ENCODE results near the gene TTC34. TPM values are rescaled to one million over a fixed set of nuclear protein-coding genes. Genes with fewer than 3 reads are reported as not detected.
"Not testable (repeated sequence)": the region's sequence is repeated elsewhere in the genome, so short reads cannot be mapped to it uniquely, and the experiment has no call there.

TTC34 gene
- total RNA-seq, 1 experiment from 2014 or later, result 1.7 TPM

GRCh38 chr1:2628191-2628932 lies 173.1 kb downstream of the TTC34 start:
- Histone ChIP-seq H3F3A (ENCODE audit: insufficient read depth, low read depth) (peaks cover 11% of the 10 kb centered on the region; the same call in 1 of the 2 replicates), H3K79me2 (ENCODE audit: low read depth) (no peaks in the 10 kb centered on the region), H2AFZ (no peak overlapping the region), H3K4me1 (replicated peaks; ENCODE audit: insufficient read depth) (no peaks in the 10 kb centered on the region), H3K4me3 (no peak overlapping the region), H3K36me3 (ENCODE audit: low read depth) (no peaks in the 10 kb centered on the region), H4K20me1 (ENCODE audit: insufficient read depth) (no peaks in the 10 kb centered on the region), H3K9me3 (ENCODE audit: insufficient read depth, low read depth) (no peaks in the 10 kb centered on the region), H3K27me3 (ENCODE audit: insufficient read depth, low read depth) (peaks cover 64% of the 10 kb centered on the region), H3K4me2 (no peak overlapping the region), H3K9me2 (ENCODE audit: insufficient read depth) (no peaks in the 10 kb centered on the region), H3K27ac (no peak overlapping the region)
- ChIA-PET CTCF (no interaction called here), POLR2A (ENCODE audit: unreplicated experiment) (no interaction called here)
- BruUV-seq (replicated peaks), result no TSS peak
- DNase-seq, result no peak
- TF ChIP-seq CTCF (conservative IDR thresholded peaks at IDR 0.05), result no peak
- no peak for TF ChIP-seq EZH2 (IDR thresholded peaks at IDR 0.05; ENCODE audit: low read depth)
- intact Hi-C loops (cut with micrococcal nuclease; ENCODE audit: unreplicated experiment), result no loop called here

GRCh38 chr1:2627746-2628145 lies 173.7 kb downstream of the TTC34 start:
- no peaks in the 10 kb centered on the region for H3K9me2 ChIP-seq (ENCODE audit: insufficient read depth)

GRCh38 chr1:2625748-2626147 lies 175.7 kb downstream of the TTC34 start:
- H3F3A ChIP-seq (ENCODE audit: insufficient read depth, low read depth), result peaks cover 10% of the 10 kb centered on the region; the same call in 1 of the 2 replicates
- H3K9me3 ChIP-seq (ENCODE audit: insufficient read depth, low read depth); H3K79me2 ChIP-seq (ENCODE audit: low read depth); H4K20me1 ChIP-seq (ENCODE audit: insufficient read depth); H3K4me2 ChIP-seq; H2AFZ ChIP-seq; CTCF ChIA-PET; H3K9me2 ChIP-seq (ENCODE audit: insufficient read depth); DNase-seq; POLR2A ChIA-PET (ENCODE audit: unreplicated experiment); BruUV-seq (replicated peaks); H3K27ac ChIP-seq; intact Hi-C loops (cut with micrococcal nuclease; ENCODE audit: unreplicated experiment); H3K36me3 ChIP-seq (ENCODE audit: low read depth); H3K4me3 ChIP-seq; H3K4me1 ChIP-seq (replicated peaks; ENCODE audit: insufficient read depth): not testable (repeated sequence)
- peaks cover 74% of the 10 kb centered on the region for H3K27me3 ChIP-seq (ENCODE audit: insufficient read depth, low read depth)

More at GRCh38 chr1:2627746-2628145, 173.7 kb downstream of the TTC34 start:
- H3K79me2 ChIP-seq (ENCODE audit: low read depth), result no peaks in the 10 kb centered on the region
- ChIA-PET CTCF (no interaction called here), POLR2A (ENCODE audit: unreplicated experiment) (no interaction called here)
- no peaks in the 10 kb centered on the region for H3K36me3 ChIP-seq (ENCODE audit: low read depth)
- H4K20me1 ChIP-seq (ENCODE audit: insufficient read depth), result no peaks in the 10 kb centered on the region
- H3K27me3 ChIP-seq (ENCODE audit: insufficient read depth, low read depth), result peaks cover 61% of the 10 kb centered on the region
- no peaks in the 10 kb centered on the region for H3K9me3 ChIP-seq (ENCODE audit: insufficient read depth, low read depth)
- H3K27ac ChIP-seq, result no peak overlapping the region
- BruUV-seq (replicated peaks), result no TSS peak
- intact Hi-C loops (cut with micrococcal nuclease; ENCODE audit: unreplicated experiment), result no loop called here
- no peak for DNase-seq
- H3K4me1 ChIP-seq (replicated peaks; ENCODE audit: insufficient read depth), result no peaks in the 10 kb centered on the region
- no peak for TF ChIP-seq CTCF (conservative IDR thresholded peaks at IDR 0.05)
- TF ChIP-seq EZH2 (IDR thresholded peaks at IDR 0.05; ENCODE audit: low read depth), result no peak
- H3F3A ChIP-seq (ENCODE audit: insufficient read depth, low read depth), result peaks cover 11% of the 10 kb centered on the region; the same call in 1 of the 2 replicates
- no peak overlapping the region for H2AFZ ChIP-seq
- no peak overlapping the region for H3K4me2 ChIP-seq
- H3K4me3 ChIP-seq, result no peak overlapping the region

- BruUV-seq (replicated peaks), result no TSS peak
- Histone ChIP-seq H2AFZ (no peak overlapping the region), H3K4me3 (no peak overlapping the region), H3K36me3 (ENCODE audit: low read depth) (no peaks in the 10 kb centered on the region), H3K27ac (no peak overlapping the region), H3K79me2 (ENCODE audit: low read depth) (no peaks in the 10 kb centered on the region), H3K4me1 (replicated peaks; ENCODE audit: insufficient read depth) (no peaks in the 10 kb centered on the region), H3F3A (ENCODE audit: insufficient read depth, low read depth) (peaks cover 6% of the 10 kb centered on the region; the same call in 1 of the 2 replicates), H3K9me2 (ENCODE audit: insufficient read depth) (no peaks in the 10 kb centered on the region), H3K27me3 (ENCODE audit: insufficient read depth, low read depth) (peaks cover 78% of the 10 kb centered on the region), H4K20me1 (ENCODE audit: insufficient read depth) (no peaks in the 10 kb centered on the region), H3K9me3 (ENCODE audit: insufficient read depth, low read depth) (no peaks in the 10 kb centered on the region), H3K4me2 (no peak overlapping the region)
- DNase-seq, result no peak
- ChIA-PET POLR2A (ENCODE audit: unreplicated experiment) (no interaction called here), CTCF (no interaction called here)
- TF ChIP-seq EZH2 (IDR thresholded peaks at IDR 0.05; ENCODE audit: low read depth), result no peak
- no peak for TF ChIP-seq CTCF (conservative IDR thresholded peaks at IDR 0.05)
- intact Hi-C loops (cut with micrococcal nuclease; ENCODE audit: unreplicated experiment), result no loop called here
Observed at GRCh38 chr1:2625311-2625710, 176.2 kb downstream of the TTC34 start.

Data from PC-9 (cell line).